Keratinocyte (primary cell): ENCODE measurements around the gene ANGEL1. TPM values are rescaled to one million over a fixed set of nuclear protein-coding genes. Genes with fewer than 3 reads are reported as not detected.

Source experiments
- DNase-seq: peaks from one replicate; pipeline ENCODE4 v3.0.0-alpha.2; 2011; ENCODE audit warnings: low read depth, missing footprints, low spot score
- FAIRE-seq: peaks from 2 replicates; lab custom pipeline; 2011; peaks lifted over from hg19 to GRCh38; lab: Jason Lieb, UNC
- H2AFZ ChIP-seq: 2 replicates; pipeline ENCODE4 v1.6.0; 2012; ENCODE audit warnings: low read length, control low read depth, inconsistent platforms; ENCODE audit not compliant: control insufficient read depth
- H3K27ac ChIP-seq: 2 replicates; pipeline ENCODE4 v1.5.1; 2011; ENCODE audit warnings: low read length; ENCODE audit not compliant: control insufficient read depth, insufficient read depth
- H3K27me3 ChIP-seq: 3 replicates; pipeline ENCODE4 v1.6.0; 2011; ENCODE audit warnings: low read length; ENCODE audit not compliant: control insufficient read depth, insufficient read depth; ENCODE audit errors: extremely low read depth
- H3K36me3 ChIP-seq, 2 experiments: 2 replicates in 1 of 2; 3 replicates in 1 of 2; pipeline ENCODE4 v1.5.1; 2011; ENCODE audit warnings: low read length in 2 of 2, mild to moderate bottlenecking in 1 of 2; ENCODE audit not compliant: control insufficient read depth in 2 of 2, insufficient read depth in 2 of 2; ENCODE audit errors: extremely low read depth in 1 of 2
- H3K4me1 ChIP-seq: 3 replicates; pipeline ENCODE4 v1.5.1; 2011; ENCODE audit warnings: low read length; ENCODE audit not compliant: control insufficient read depth, insufficient read depth; ENCODE audit errors: extremely low read depth
- H3K4me2 ChIP-seq: 3 replicates; pipeline ENCODE4 v1.6.0; 2011; ENCODE audit warnings: low read depth, low read length; ENCODE audit not compliant: control insufficient read depth, insufficient read depth; ENCODE audit errors: extremely low read depth
- H3K4me3 ChIP-seq, 3 experiments: fragments of 200-600 bp in 1 of 3; sonication (generic) in 1 of 3; 2 replicates in 2 of 3; 3 replicates in 1 of 3; pipeline ENCODE4 v1.5.1; 2011 to 2016; ENCODE audit warnings: low read length in 3 of 3, mild to moderate bottlenecking in 3 of 3, control low read depth in 2 of 3, inconsistent platforms in 1 of 3, low read depth in 1 of 3, mixed read lengths in 1 of 3, mixed run types in 1 of 3, moderate library complexity in 1 of 3; ENCODE audit not compliant: control insufficient read depth in 2 of 3, insufficient read depth in 2 of 3; ENCODE audit errors: extremely low read depth in 1 of 3
- H3K79me2 ChIP-seq: 2 replicates; pipeline ENCODE4 v1.6.0; 2012; ENCODE audit warnings: low read length; ENCODE audit not compliant: control insufficient read depth, insufficient read depth
- H3K9ac ChIP-seq: 3 replicates; pipeline ENCODE4 v1.6.0; 2011; ENCODE audit warnings: low read length; ENCODE audit not compliant: control insufficient read depth, insufficient read depth; ENCODE audit errors: extremely low read depth
- H3K9me1 ChIP-seq: 3 replicates; pipeline ENCODE4 v1.6.0; 2011; ENCODE audit warnings: low read length; ENCODE audit not compliant: control insufficient read depth, insufficient read depth; ENCODE audit errors: extremely low read depth
- H3K9me3 ChIP-seq: 2 replicates; pipeline ENCODE4 v1.5.1; 2012; ENCODE audit warnings: low read depth, low read length; ENCODE audit not compliant: control insufficient read depth
- H4K20me1 ChIP-seq: 3 replicates; pipeline ENCODE4 v1.6.0; 2011; ENCODE audit warnings: low read length; ENCODE audit not compliant: control insufficient read depth, insufficient read depth; ENCODE audit errors: extremely low read depth
- EZH2 ChIP-seq: IDR thresholded peaks from one replicate; pipeline ENCODE4 v1.6.1; 2012; ENCODE audit warnings: inconsistent platforms, mild to moderate bottlenecking, low read length, moderate library complexity
- dilution Hi-C: fragments of 300-500 bp; cut with MboI; formaldehyde crosslinking; loops from one replicate; pipeline ENCODE4 v1.7.0; 2020; ENCODE audit warnings: low sequenced_read_pairs; ENCODE audit not compliant: extremely low pct_ligation_motif_present
- polyA plus RNA-seq, 5 experiments: library from polyadenylated mRNA; depleted of rRNA in 3 of 5; stranded (reverse) in 3 of 5; stranded (forward) in 1 of 5; unstranded in 1 of 5; fragments of >200 nt; gene quantifications; 1 replicate in 1 of 5; 2 replicates in 3 of 5; 3 replicates in 1 of 5; pipeline versions ENCODE4 v1.2.1 to v1.2.3, GENCODE V29; 2011 to 2012; ENCODE audit warnings: missing spikeins in 2 of 5, low read depth in 1 of 5, low replicate concordance in 1 of 5
- TF ChIP-seq, protein P1 (sequence below), 3 experiments: IDR thresholded peaks in 1 of 3; conservative IDR thresholded peaks in 1 of 3; optimal IDR thresholded peaks in 1 of 3; 2 replicates in 2 of 3; 3 replicates in 1 of 3; pipeline versions ENCODE3 to v1.5.1; 2011; ENCODE audit warnings: low read length in 3 of 3, mild to moderate bottlenecking in 3 of 3, moderate library complexity in 2 of 3, control low read depth in 1 of 3, inconsistent platforms in 1 of 3; ENCODE audit not compliant: insufficient read depth in 2 of 3; ENCODE audit errors: extremely low read depth in 1 of 3

ANGEL1 gene
- polyA plus RNA-seq, 1 donor (not counting 4 experiments of a cell fraction or from before 2014, with no cell fraction given), result 13.0 TPM

DNA sequence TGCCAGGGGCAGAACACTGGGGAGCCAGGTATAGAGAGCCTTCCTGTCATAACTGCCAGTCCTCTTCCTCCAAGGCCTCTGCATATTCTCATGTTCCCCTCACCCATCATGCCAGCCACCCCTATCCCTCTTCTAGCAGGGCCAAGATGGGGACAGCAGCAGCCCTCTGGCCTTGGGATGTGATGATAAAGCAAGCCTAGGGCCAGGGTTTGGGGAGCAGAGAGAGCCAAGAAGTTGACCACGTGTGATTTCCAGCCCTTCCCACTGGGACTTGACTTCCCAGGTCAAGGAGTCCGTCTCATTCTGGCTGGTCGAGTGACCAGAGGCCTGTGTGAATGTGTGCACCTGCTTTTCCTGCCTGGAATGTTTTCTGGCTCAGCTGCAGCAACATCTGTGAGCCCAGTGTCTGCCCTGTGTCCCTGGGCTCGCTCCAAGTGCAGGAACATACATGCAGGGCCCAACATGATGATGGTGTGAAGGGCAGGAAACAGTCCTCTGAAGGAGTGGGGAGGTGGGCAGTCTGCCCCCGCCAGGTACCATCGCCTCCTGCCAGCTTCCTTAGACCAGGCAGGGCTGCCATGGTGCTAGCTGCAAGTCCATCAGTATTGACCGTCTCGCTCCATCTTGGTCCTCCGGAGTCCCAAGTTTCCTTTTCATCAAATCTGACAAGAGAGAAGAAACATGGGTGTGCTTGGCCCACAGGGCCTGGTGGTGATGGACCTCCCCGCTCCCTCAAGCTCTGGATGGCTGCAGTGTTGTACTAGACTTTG, 30.4 kb downstream of the ANGEL1 start:
- Histone ChIP-seq H3K27me3 (peaks cover 3% of the 10 kb centered on the region), H3K9ac (no peak overlapping the region), H3K4me3 (no peak overlapping the region), H2AFZ (no peak overlapping the region), H3K9me3 (no peaks in the 10 kb centered on the region), H3K4me2 (no peak overlapping the region), H4K20me1 (no peaks in the 10 kb centered on the region), H3K4me1 (peaks cover 7% of the 10 kb centered on the region), H3K79me2 (no peaks in the 10 kb centered on the region), H3K36me3 (peaks cover 5 to 10% of the 10 kb centered on the region in 2 experiments), H3K9me1 (no peaks in the 10 kb centered on the region), H3K27ac (no peak overlapping the region)
- DNase-seq, result no peak
- no peak for FAIRE-seq
- dilution Hi-C loops, result no loop called here
- TF ChIP-seq EZH2, result no peak
- TF ChIP-seq, protein P1, sequence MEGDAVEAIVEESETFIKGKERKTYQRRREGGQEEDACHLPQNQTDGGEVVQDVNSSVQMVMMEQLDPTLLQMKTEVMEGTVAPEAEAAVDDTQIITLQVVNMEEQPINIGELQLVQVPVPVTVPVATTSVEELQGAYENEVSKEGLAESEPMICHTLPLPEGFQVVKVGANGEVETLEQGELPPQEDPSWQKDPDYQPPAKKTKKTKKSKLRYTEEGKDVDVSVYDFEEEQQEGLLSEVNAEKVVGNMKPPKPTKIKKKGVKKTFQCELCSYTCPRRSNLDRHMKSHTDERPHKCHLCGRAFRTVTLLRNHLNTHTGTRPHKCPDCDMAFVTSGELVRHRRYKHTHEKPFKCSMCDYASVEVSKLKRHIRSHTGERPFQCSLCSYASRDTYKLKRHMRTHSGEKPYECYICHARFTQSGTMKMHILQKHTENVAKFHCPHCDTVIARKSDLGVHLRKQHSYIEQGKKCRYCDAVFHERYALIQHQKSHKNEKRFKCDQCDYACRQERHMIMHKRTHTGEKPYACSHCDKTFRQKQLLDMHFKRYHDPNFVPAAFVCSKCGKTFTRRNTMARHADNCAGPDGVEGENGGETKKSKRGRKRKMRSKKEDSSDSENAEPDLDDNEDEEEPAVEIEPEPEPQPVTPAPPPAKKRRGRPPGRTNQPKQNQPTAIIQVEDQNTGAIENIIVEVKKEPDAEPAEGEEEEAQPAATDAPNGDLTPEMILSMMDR (optimal IDR thresholded peaks at IDR 0.05 in 1 of 3, IDR thresholded peaks at IDR 0.05 in 1 of 3, conservative IDR thresholded peaks at IDR 0.05 in 1 of 3; ENCODE audit: extremely low read depth in 1 of 3, insufficient read depth in 2 of 3, low read length in 3 of 3), result no peak

DNA sequence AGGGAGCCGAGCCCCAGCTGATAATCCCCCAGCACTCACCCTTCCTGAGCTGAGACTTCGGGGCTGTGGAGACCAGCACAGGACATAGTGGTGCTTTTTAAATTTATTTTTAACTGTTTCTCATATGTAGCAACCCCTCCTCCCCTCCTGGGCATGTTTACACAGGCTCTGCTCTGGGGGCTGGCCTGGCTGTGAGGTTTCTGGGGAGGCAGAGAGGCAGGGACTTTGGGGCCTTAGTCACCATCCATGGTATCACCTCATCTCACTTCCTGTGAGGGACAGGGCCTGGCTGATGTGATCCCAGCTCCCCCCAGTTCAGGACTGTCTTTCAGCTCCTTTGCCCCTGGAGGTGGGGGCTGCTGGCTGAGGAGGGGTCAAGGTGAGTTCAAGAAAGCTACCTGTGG, 31.0 kb downstream of the ANGEL1 start:
- H3K36me3 ChIP-seq, result peaks cover 3 to 8% of the 10 kb centered on the region in 2 experiments
- no peaks in the 10 kb centered on the region for H4K20me1 ChIP-seq
- H3K27ac ChIP-seq, result no peak overlapping the region
- no peak overlapping the region for H3K4me3 ChIP-seq
- FAIRE-seq (peak; percentile 48), DNase-seq (no peak)
- H3K9me1 ChIP-seq, result no peaks in the 10 kb centered on the region
- dilution Hi-C loops, result no loop called here
- H2AFZ ChIP-seq, result no peak overlapping the region
- H3K9ac ChIP-seq, result no peak overlapping the region
- H3K4me1 ChIP-seq, result peaks cover 7% of the 10 kb centered on the region
- H3K79me2 ChIP-seq, result no peaks in the 10 kb centered on the region
- peaks cover 3% of the 10 kb centered on the region for H3K27me3 ChIP-seq
- TF ChIP-seq EZH2, result no peak
- TF ChIP-seq, protein P1 (optimal IDR thresholded peaks at IDR 0.05 in 1 of 3, IDR thresholded peaks at IDR 0.05 in 1 of 3, conservative IDR thresholded peaks at IDR 0.05 in 1 of 3; ENCODE audit: extremely low read depth in 1 of 3, insufficient read depth in 2 of 3, low read length in 3 of 3), result no peak
- no peaks in the 10 kb centered on the region for H3K9me3 ChIP-seq
- no peak overlapping the region for H3K4me2 ChIP-seq
